HG03520 (cell line): ENCODE results near the gene AQP12B.
"Not testable (repeated sequence)": the region's sequence is repeated elsewhere in the genome, so short reads cannot be mapped to it uniquely, and the experiment has no call there.

Experiments
- ATAC-seq: cut with Tn5 transposase; IDR thresholded peaks from one replicate; pipeline ENCODE4 v1.9.1; 2021; ENCODE audit warnings: mild to moderate bottlenecking, moderate library complexity; ENCODE audit not compliant: unreplicated experiment

Gene AQP12B

DNA sequence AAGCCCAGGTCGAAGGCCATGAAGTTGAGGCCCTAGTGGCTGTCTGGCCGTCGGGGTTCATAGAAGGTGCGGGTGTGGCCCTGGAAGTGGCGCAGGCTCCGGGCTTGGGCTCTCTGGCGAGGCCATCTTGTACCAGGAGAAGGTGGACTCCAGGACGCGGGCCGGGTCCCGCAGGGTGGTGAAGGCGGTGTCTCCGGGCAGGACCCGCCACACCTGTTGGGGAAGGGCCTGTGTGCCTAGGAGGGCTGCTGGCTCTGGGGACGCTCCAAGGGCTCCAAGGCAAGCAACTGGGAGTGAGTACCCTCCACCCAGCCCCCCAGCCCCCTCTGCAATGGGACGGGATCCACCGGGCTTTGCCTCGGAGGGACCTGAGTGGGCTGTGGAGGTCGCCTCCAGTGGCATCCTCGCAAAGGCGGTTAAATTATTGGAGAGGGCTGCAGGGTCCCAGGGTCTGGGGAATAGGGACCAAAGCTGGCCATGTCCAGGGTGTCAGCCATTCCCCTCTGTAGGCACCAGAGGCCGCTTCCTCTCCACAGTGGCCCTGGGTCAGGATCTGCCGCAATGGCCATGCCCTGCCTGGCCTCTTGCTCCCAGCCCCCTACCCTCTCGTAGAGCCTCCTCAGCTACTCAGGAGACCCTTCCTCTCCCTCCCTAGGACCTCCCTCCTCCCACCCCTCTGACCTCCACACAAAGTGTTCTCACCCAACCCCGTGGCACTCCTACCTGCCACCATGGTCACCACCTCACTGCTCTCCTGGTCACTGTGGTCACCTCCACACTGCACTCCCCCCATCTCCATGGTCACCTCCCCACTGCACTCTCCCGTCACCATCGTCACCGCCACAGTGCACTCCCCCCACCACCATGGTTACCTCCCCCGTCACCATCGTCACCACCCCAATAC lies 19.3 kb upstream of the AQP12B start:
- ATAC-seq: no peak

DNA sequence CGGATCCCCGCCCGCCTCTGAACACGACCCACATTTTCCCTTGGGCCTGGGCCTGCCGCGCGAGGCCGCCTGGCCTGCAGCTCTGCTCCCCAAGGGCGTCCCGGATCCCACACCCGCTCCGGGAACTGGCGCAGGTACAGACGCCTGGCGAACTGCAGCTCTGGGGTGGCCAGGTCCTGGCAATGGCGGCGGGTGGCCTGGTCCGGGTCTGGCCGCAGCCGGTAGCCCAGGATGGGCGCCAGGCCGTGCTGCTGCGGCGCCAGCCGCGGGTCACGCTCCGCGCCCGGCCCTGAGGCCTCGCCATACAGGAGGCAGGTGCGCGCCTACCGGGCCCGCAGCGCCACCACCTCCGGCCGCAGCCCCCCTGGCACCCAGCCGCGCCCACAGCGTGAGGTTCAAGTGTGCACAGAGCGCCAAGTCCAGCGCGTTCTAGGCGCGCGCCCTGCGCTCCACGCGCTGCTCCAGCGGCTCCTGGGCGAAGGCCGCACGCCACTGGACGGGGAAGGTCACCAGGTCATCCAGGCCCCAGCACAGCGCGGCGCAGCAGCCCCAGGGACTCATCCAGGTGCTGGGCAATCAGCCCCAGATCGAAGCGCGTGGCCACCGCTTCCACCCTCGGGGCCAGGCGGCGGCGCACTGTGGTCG lies 18.5 kb upstream of the AQP12B start:
- no peak for ATAC-seq

DNA sequence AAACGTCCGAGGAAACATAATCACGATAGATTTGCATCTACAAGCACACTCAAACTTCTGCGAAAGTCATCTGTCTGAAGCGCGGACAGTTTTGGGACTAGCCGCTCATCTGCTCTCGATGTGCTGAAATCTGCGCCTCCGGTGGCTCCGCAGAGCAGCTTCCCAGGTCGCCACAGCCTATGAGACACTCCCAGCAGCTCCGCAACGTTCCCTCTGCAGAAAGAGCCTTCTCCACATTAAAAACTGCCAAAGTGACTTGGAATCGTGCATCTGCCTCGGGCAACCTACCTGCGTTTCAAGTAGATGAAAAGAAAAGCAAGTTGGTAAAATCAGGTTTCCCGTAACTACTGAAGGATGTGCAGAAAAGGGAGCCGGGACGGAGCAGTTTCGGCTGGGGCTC lies 17.9 kb upstream of the AQP12B start:
- ATAC-seq: not testable (repeated sequence)

DNA sequence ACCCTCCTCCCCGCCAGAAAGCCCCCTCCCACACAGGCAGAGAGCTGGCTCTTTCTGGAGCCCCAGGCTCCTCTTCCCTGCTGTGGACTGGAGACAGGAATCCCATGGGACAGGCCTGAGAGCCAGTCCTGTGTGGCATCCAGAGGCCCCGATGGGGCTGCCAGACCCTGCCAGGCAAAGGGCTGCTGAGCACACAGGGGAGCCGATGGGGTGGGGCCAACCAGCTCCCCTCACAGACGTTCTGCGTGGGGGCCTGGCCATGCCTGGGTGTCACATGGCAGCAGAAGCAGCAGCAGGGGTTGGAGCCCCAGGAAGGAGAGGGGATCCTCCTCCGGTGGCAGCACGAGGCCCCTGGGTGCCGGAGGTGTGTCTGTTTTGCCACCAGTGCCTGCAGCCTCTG lies 17.1 kb upstream of the AQP12B start:
- ATAC-seq: not testable (repeated sequence)

DNA sequence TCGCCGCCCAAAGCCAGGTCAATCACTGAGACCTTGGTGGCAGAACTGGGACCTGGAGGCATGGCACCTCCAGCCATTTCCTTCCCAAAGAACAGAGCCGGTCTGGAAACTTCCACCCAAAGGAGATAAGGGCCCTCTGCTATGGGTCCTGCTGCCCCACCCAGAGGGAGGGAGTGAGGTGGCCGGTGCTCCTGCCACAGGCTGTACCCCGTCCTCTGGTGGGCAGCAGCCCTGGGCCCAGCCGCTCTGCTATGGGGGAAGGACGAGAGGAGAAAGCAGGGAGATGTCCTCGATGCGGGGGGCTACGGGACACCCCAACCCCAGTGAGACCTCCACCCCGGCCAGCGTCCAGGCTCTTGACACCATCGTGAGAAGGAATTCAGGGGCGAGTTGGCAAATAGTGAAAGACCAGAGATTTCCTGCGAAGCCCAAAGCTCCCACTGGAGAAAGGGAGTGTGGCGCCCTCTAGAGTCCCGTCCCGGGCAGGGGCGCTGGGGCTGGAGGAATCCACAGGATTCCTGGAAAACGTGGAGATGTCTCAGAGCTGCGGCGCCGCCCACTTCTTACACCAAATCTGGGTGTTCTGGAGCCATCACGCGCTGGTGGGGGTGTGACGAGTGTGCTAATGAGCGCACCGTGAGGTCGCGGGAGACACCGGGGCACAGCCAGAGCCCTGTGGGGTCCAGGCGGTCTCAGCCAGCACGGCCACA lies 16.3 kb upstream of the AQP12B start:
- not testable (repeated sequence) for ATAC-seq

DNA sequence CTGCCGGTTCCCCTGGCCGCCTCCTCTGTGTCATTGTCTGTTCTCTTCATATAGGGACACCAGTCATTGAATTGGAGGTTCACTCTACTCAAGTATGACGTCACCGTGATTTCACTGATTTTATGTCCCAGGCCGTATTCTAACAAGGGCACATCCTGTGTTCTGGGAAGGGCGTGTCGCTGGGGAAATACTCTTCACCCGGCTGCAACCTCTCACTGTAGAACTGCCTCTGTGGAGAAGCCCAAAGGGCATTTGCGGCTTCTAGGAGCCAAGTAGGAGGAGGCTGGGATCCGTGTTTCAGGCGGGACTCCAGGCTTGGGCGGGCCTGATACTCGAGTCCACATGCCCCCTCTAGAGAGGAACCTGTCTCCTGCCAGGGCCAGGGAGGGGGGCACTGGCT lies 13.8 kb upstream of the AQP12B start:
- not testable (repeated sequence) for ATAC-seq

DNA sequence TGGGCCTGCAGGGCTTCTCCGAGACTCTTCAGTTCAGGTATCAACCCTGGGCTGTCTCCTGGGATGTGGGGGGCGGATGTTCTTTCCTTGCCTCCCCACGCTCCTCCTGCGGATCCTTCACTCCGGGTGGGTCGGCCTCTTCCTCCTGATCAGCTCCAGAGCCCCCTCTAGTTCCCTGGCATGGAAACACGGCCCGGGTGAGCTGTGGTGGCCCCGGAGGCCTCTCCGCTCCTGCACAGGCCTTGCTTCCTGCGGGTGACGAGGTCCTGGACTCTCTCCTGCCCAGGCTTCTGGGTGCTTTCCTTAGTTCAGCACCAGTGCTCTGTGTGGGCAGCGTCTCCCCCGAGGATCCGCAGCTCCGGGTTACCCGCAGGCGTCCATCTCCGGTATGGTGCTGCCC lies 12.9 kb upstream of the AQP12B start:
- ATAC-seq: not testable (repeated sequence)

DNA sequence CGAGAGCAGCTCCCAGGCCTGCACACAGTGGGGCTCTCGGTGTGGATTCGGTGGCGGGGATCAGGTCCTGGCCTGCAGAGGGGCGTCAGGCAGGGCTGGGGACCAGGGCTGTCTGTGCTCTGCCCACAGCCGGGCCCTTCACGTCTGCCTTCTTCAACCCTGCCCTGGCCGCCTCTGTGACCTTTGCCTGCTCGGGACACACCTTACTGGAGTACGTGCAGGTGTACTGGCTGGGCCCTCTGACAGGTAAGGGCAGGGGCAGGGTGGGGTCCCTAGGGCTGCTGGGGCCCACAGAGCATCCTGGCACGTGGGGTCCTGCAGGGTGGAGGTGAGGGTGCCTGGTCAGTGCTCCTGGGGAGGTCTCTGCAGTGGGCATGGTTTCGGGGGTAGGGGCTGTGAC lies 11.6 kb upstream of the AQP12B start:
- ATAC-seq: not testable (repeated sequence)

DNA sequence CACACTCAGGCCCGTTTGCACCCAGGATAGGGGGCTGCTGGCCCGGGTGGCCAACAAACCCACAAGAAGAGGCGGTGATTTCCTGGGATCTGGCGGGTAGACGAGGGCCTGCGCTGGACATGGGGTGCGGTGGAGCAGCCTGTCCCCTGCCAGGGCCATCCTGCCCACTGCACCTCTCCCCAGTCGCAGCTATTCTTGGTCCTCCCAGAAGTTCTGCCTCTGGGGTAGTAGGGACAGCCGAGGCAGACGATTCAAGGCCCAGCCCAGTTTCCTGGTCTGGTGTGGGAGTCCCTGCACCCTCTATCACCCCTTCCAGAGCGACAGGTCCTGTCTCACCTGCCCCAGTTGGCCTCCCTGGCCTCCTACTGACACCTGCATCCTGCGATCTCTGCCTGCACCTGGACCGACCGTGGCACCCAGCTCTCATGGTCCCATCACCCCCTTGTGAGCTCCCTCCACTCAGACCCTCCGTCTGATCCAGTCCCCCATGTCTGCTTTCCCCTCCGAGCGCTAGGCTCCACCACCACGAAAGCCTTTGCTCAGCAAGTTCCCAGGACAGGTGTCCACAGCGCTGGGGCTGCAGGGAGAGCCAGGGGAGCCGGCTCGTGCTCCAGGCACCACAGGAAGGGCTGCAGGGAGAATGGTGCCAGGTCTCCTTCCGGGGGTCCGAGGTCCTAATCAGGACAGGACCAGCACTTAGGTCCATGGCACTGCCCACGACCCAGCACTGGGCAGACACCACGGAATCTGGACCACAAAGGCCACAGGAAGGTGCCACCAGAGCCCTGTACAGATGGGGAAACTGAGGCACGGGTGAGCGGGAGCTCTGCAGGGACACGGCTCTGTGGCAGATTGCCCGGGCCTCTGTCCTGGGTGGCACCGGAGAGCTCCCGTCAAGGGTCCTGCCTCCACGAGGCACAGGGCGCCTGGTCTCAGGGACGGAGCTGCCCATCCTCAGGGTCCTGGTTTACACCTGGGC lies 10.2 kb upstream of the AQP12B start:
- not testable (repeated sequence) for ATAC-seq

DNA sequence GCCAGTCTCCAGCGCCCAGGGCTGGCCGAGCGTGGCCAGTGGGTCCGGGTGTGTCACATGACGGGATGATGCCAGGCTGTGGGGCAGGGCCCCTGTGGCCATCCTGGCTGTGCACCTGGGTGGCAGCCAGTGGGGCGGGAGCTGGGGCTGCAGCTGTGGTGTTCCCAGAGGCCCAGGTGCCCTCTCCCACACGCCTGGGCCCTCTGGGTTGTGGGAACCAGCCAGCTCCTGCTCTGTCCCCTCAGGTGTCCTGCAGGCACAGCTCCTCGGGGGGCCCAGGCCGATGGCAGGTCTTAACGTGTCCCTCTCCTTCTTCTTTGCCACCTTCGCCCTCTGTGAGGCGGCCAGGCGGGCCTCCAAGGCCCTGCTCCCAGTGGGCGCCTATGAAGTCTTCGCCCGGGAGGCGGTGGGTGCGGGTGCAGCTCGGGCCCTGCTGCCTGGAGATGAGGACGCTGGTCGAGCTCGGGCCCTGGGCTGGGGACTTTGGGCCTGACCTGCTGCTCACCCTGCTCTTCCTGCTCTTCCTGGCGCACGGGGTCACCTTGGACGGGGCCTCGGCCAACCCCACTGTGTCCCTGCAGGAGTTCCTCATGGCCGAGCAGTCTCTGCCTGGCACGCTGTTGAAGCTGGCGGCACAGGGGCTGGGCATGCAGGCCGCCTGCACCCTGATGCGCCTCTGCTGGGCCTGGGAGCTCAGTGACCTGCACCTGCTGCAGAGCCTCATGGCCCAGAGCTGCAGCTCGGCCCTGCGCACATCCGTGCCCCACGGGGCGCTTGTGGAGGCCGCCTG lies 9.1 kb upstream of the AQP12B start, which contains the start of gene AQP12A:
TSS of gene AQP12A (plus strand) at position 236 of the 790 bp plus-strand sequence. CDS start at position 284, 48 bp downstream.
- not testable (repeated sequence) for ATAC-seq

DNA sequence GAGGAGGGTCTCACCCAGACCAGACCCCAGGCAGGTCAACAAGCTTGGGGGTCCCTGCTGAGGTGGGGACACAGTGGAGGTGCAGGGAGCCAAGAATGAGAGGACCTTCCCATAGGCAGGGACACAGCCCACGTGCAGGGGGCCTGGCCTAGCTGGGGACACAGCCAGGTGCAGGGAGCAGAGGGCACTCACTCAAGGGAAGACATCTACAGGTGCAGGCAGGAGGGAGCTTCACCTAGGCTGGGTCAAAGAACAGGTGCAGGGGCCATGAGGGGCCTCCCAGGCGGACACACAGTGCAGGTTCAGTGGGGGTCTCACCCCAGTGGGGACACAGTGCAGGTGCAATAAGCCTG lies 8.4 kb upstream of the AQP12B start:
- ATAC-seq: not testable (repeated sequence)

DNA sequence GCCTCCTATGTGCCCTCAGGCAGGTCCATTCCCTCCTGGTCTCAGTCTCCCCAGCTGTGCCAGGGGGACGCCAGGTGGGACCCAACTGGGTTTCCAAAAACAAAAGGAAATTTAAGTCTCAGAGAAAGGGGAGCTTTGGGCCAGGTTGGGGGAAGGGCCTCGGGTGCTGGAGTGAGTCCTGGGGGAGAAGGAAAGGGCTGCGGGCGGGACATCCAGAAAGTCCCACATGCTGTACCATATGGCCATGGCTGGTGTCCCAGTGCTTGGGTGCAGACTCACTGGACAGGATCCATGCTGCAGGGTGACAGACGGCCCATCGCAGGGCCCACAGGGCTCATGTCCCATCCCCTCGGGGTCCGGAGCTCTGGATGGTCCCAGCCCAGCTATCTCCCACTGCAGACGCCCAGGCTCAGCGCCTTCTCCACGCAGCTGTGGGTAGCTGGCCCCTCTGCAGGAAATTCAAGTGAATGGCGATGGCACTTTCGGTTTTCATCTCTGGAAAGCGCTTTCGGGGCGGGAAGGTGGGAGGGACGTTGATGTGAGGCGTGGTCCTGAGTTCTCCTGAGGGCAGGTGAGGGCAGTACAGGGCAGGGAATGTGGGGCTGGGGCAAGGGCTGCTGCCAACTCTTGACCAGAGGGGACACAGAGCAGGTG lies 7.9 kb upstream of the AQP12B start:
- not testable (repeated sequence) for ATAC-seq

DNA sequence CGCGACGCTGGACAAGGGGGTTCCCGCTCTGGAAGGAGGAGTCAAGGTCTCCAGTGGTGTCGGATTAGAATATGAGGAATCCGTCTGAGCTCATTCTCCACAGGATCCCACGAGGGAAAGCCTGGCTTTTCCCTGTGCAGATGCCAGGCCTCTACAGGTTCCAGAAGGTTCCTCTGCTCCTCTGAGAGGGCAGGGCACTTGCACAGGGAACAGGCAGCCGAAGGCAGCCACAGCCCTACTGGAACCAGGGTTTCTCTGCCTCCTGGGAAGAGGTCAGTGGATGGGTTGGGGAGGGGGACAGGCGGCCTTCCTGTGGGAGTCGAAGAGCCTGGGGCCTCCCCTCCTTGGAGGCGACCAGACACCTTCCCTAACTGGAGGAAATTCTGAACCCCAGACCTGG lies 7.3 kb upstream of the AQP12B start:
- ATAC-seq: no peak

DNA sequence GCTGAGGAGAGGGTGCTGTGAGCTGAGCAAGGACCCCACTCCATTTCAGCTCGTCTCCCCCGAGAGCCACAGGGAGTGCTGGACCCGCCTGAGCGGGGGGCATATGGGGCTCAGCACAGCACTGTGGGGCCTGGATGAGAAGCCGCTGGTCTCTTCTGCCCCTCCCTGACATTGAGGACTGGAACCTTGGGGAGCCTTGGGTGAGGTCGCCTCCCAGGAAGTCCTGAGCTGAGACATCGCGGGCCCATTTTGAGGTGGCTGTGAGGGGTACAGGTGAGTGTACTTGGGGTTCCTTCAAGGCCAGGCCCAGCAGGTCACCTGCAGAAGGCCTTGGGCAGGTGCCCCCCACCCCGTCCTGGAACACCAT lies 5.9 kb upstream of the AQP12B start:
- no peak for ATAC-seq

DNA sequence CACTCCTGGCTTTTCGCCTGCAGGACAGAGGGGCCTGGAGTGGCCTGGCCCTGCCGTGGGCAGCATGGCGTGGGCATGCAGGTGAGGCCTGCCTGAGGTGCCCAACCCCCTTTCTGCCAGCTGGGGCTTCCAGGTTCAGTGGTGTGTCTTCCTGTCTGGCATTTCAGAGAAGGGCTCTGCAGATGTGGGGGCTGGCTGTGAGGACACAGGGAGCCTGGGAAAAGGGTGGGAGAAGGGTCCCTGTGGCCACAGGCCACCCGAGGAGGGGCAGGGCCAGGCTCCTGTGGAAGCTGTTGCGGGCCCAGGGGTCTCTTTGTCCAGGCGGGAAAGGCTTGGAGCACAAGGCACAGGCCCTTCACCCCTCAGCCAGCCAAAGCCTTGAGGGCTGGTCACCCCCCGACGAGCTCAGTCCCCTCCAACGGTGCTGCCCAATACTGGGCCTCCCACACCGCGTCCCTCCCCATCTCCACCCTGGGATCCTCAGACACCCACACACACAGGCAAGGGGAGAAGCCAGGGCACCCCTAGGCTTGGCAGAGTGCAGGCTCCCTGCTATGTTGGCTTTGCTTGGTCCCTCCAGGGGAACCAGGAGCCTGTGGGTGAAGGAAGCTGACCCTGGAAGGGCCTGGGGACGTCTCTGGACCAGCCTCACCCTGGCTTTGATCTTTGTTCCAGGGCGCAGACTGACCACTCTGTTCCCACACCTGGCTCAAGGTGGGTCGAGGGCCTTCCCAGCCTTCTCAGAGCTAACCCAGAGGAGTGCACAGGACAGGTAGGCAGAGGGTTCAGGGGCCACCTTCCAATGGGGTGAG lies 5.3 kb upstream of the AQP12B start:
- no peak for ATAC-seq

DNA sequence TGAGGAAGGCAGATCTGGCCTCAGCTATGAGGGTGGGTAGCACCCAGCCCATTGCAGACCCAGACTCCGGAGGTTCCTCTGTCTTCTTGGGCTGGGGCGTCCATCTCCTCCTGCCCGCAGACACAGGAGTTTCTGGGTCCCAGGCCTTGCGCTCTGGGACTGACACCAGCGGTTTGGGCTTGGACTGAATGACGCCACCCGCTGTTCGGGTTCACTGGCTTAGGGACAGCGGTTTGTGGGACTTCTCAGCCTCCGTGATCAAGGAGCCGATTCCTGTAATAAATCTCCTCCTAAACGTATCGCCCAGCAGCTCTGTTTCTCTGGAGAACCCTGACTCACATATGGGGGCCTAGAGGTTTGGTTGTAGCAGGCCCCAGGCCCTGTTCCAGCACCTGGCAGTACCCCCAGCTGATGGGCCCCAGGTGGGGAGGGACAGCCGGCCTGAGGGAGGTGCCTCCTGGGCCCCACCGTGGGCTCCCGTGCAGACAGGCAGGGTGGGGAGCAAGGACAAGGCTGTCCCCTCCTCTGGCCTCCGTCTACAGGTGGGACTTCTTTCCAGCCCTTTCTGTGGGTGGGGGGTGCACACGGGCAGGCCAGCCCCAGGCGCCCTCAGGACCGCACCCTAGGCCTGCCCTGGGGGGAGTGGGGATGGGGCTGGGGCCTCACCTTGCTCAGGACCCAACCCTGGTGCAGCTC lies 4.5 kb upstream of the AQP12B start:
- ATAC-seq: no peak

DNA sequence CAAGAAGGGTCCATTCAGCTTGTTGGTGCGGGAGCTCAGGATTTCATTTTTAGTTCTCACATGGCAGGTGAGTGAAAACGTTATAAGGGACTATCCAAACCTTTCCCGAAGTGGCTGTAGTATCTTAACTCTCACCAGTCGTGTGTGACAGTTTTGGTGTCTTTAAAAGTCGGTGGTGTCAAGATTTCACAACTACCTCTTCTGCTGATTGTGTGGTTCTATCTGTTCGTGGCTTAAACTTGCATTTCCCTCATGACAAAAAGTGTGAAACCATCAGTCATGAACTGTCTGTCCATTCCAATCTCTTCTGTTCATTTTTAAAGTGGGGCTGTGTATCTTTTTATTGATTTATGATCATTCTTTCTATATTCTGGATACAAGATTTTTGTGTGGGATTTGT lies 3.8 kb upstream of the AQP12B start:
- no peak for ATAC-seq
